Left ventricle myocardium inferior (tissue), 1 donor: ENCODE data around the gene VPS29. TPM values are rescaled to one million over a fixed set of nuclear protein-coding genes. Genes with fewer than 3 reads are reported as not detected.

Experiments used
- DNase-seq: peaks from one replicate; pipeline ENCODE4 v3.0.0-alpha.2; 2020
- H3K27ac ChIP-seq: fragments of 200-600 bp; replicated peaks from 2 replicates; pipeline ENCODE4 v1.8.0; 2021
- H3K27me3 ChIP-seq: fragments of 200-600 bp; 2 replicates; pipeline ENCODE4 v1.8.0; 2021; ENCODE audit warnings: low read depth
- H3K36me3 ChIP-seq: fragments of 200-600 bp; 2 replicates; pipeline ENCODE4 v1.8.0; 2021
- H3K4me1 ChIP-seq: fragments of 200-600 bp; 2 replicates; pipeline ENCODE4 v1.8.0; 2021
- H3K4me3 ChIP-seq: fragments of 200-600 bp; 2 replicates; pipeline ENCODE4 v1.8.0; 2021; ENCODE audit warnings: mild to moderate bottlenecking, moderate library complexity
- H3K9me3 ChIP-seq: fragments of 200-600 bp; replicated peaks from 2 replicates; pipeline ENCODE4 v1.8.0; 2021
- CTCF ChIP-seq: fragments of 200-600 bp; IDR thresholded peaks from 2 replicates; pipeline ENCODE4 v1.8.0; 2021; ENCODE audit warnings: antibody characterized with exemption, mild to moderate bottlenecking, borderline replicate concordance
- intact Hi-C: fragments of 100-400 bp; cut with micrococcal nuclease; formaldehyde crosslinking; loops from one replicate; pipeline ENCODE4 v1.11.0; 2022
- total RNA-seq: library from RNA; stranded (reverse); fragmentation: NEBNext Ultra II Directional; extraction: Animal tissue kit (Norgen Biotek cat#: 25700); gene quantifications from one replicate; pipeline ENCODE4 v1.2.1, GENCODE V29; 2021
- donor health status: DM: no; HTN: yes; CAD: no; lungs with severe emphysema.

The VPS29 gene
- total RNA-seq, 1 donor from 2014 or later: 91.1 TPM

GRCh38 chr12:110538869-110539622, 37.1 kb upstream of the VPS29 start:
- no peaks in the 10 kb centered on the region for H3K27me3 ChIP-seq
- peaks cover 84% of the 10 kb centered on the region for H3K4me1 ChIP-seq
- peak overlapping the region; percentile 87 for H3K27ac ChIP-seq
- TF ChIP-seq CTCF: no peak
- H3K4me3 ChIP-seq: no peak overlapping the region
- intact Hi-C loops: no loop called here
- H3K9me3 ChIP-seq: no peaks in the 10 kb centered on the region
- peaks cover 54% of the 10 kb centered on the region for H3K36me3 ChIP-seq
- no peak for DNase-seq

GRCh38 chr12:110537605-110538409, 35.9 kb upstream of the VPS29 start:
- peak; percentile 74 for DNase-seq
- TF ChIP-seq CTCF: no peak
- no peaks in the 10 kb centered on the region for H3K27me3 ChIP-seq
- H3K27ac ChIP-seq: peak overlapping the region; percentile 87
- no peak overlapping the region for H3K4me3 ChIP-seq
- H3K4me1 ChIP-seq: peaks cover 84% of the 10 kb centered on the region
- no peaks in the 10 kb centered on the region for H3K9me3 ChIP-seq
- intact Hi-C loops: no loop called here
- peaks cover 54% of the 10 kb centered on the region for H3K36me3 ChIP-seq

GRCh38 chr12:110536834-110537604, 35.1 kb upstream of the VPS29 start:
- Histone ChIP-seq H3K9me3 (no peaks in the 10 kb centered on the region), H3K4me3 (no peak overlapping the region), H3K4me1 (peaks cover 84% of the 10 kb centered on the region), H3K36me3 (peaks cover 51% of the 10 kb centered on the region), H3K27ac (peak overlapping the region; percentile 87), H3K27me3 (no peaks in the 10 kb centered on the region)
- no peak for TF ChIP-seq CTCF
- no peak for DNase-seq
- intact Hi-C loops: no loop called here

GRCh38 chr12:110534811-110535210, 32.9 kb upstream of the VPS29 start:
- Histone ChIP-seq H3K27ac (peak overlapping the region; percentile 87), H3K4me1 (peaks cover 82% of the 10 kb centered on the region), H3K9me3 (no peaks in the 10 kb centered on the region), H3K36me3 (peaks cover 52% of the 10 kb centered on the region), H3K27me3 (no peaks in the 10 kb centered on the region), H3K4me3 (no peak overlapping the region)
- TF ChIP-seq CTCF: no peak
- intact Hi-C loops: no loop called here
- no peak for DNase-seq

- no peak for TF ChIP-seq CTCF
- Histone ChIP-seq H3K9me3 (no peaks in the 10 kb centered on the region), H3K4me1 (peaks cover 76% of the 10 kb centered on the region), H3K27ac (peak overlapping the region; percentile 87), H3K4me3 (no peak overlapping the region), H3K27me3 (no peaks in the 10 kb centered on the region), H3K36me3 (peaks cover 40% of the 10 kb centered on the region)
- intact Hi-C loops: no loop called here
- DNase-seq: no peak
These were observed 31.7 kb upstream of the VPS29 start for GRCh38 chr12:110533607-110534006.
